ENCODE results near the gene JARID2. TPM values are rescaled to one million over a fixed set of nuclear protein-coding genes. Genes with fewer than 3 reads are reported as not detected.

The JARID2 gene
- total and polyA plus RNA-seq, 4 donors: 1.4 to 12.3 (median 3.4) TPM

DNA sequence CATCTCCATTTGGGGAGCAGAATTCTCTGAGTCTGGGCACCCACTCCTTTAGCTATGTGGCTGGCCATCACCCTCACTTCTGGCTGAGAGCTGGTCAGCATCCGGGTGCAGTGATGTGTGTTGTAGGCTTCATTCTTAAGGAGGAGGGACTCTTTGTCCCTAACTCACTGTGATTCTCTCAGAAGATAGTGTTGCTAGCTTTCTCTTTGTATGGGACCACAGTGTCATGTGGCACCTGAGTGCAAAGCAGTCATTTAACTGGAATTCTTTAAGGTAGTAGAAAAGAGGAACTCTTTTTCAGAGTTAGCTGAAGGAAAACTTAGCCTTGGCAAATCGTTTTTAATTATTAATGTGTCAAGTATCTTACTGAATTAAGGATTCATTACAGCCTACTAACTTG lies 165.9 kb downstream of the JARID2 start:
- TF ChIP-seq, protein P1, sequence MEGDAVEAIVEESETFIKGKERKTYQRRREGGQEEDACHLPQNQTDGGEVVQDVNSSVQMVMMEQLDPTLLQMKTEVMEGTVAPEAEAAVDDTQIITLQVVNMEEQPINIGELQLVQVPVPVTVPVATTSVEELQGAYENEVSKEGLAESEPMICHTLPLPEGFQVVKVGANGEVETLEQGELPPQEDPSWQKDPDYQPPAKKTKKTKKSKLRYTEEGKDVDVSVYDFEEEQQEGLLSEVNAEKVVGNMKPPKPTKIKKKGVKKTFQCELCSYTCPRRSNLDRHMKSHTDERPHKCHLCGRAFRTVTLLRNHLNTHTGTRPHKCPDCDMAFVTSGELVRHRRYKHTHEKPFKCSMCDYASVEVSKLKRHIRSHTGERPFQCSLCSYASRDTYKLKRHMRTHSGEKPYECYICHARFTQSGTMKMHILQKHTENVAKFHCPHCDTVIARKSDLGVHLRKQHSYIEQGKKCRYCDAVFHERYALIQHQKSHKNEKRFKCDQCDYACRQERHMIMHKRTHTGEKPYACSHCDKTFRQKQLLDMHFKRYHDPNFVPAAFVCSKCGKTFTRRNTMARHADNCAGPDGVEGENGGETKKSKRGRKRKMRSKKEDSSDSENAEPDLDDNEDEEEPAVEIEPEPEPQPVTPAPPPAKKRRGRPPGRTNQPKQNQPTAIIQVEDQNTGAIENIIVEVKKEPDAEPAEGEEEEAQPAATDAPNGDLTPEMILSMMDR (IDR thresholded peaks at IDR 0.05; ENCODE audit: low read depth, low read length, missing input control): no peak
- TF ChIP-seq FOXA1 (IDR thresholded peaks at IDR 0.05) (no peak), RXRA (IDR thresholded peaks at IDR 0.05) (no peak)
- Histone ChIP-seq H3K4me3 (ENCODE audit: low read depth in 1 of 3, low read length in 3 of 3) (no peak overlapping the region), H3K9me3 (ENCODE audit: control insufficient read depth in 4 of 4, low read length in 3 of 4) (no peaks in the 10 kb centered on the region), H3K36me3 (ENCODE audit: control insufficient read depth in 4 of 4, insufficient read depth in 3 of 4, low read depth in 1 of 4, low read length in 3 of 4) (no peaks in the 10 kb centered on the region), H3K9ac (ENCODE audit: low read depth in 1 of 2, low read length in 2 of 2) (no peak overlapping the region), H3K27me3 (ENCODE audit: control insufficient read depth in 4 of 4, insufficient read depth in 4 of 4, low read length in 3 of 4) (no peaks in the 10 kb centered on the region), H3K4me1 (ENCODE audit: control insufficient read depth in 4 of 4, insufficient read depth in 4 of 4, low read length in 3 of 4) (no peaks in the 10 kb centered on the region), H3K27ac (ENCODE audit: low read depth in 1 of 2, low read length in 2 of 2) (no peak overlapping the region)
- WGBS: 89% methylated on average over 2 of the region's 2 CpGs
- DNase-seq (ENCODE audit: low spot score): no peak

DNA sequence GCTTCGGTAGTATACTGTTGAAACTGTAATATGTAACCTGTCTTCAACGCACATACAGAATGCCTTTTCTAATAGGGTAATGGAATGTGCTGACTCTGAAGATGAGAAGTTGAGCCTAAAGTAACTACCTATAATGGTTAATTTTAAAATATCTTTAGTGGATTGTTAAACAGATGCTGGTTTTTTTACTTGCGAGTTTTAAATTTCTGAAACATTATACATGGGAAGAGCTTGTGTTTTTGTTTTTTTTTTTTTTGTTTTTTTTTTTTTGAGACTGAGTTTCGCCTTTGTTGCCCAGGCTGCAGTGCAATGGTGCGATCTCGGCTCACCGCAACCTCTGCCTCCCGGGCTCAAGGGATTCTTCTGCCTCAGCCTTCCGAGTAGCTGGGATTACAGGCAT lies 166.9 kb downstream of the JARID2 start:
- Histone ChIP-seq H3K4me3 (ENCODE audit: low read depth in 1 of 3, low read length in 3 of 3) (no peak overlapping the region), H3K9ac (ENCODE audit: low read depth in 1 of 2, low read length in 2 of 2) (no peak overlapping the region), H3K36me3 (ENCODE audit: control insufficient read depth in 4 of 4, insufficient read depth in 3 of 4, low read depth in 1 of 4, low read length in 3 of 4) (no peaks in the 10 kb centered on the region), H3K27ac (ENCODE audit: low read depth in 1 of 2, low read length in 2 of 2) (no peak overlapping the region), H3K9me3 (ENCODE audit: control insufficient read depth in 4 of 4, low read length in 3 of 4) (peaks cover 0 to under 1% (median 0%) of the 10 kb centered on the region in 4 donors), H3K27me3 (ENCODE audit: control insufficient read depth in 4 of 4, insufficient read depth in 4 of 4, low read length in 3 of 4) (no peaks in the 10 kb centered on the region), H3K4me1 (ENCODE audit: control insufficient read depth in 4 of 4, insufficient read depth in 4 of 4, low read length in 3 of 4) (no peaks in the 10 kb centered on the region)
- no peak for TF ChIP-seq FOXA1 (IDR thresholded peaks at IDR 0.05)
- no peak for TF ChIP-seq HNF4A (conservative IDR thresholded peaks at IDR 0.05)
- TF ChIP-seq YY1 (IDR thresholded peaks at IDR 0.05): no peak
- no peak for TF ChIP-seq GABPA (IDR thresholded peaks at IDR 0.05 in 1 of 2, conservative IDR thresholded peaks at IDR 0.05 in 1 of 2)
- TF ChIP-seq, protein P1 (IDR thresholded peaks at IDR 0.05; ENCODE audit: low read depth, low read length, missing input control): no peak
- TF ChIP-seq, protein P2, sequence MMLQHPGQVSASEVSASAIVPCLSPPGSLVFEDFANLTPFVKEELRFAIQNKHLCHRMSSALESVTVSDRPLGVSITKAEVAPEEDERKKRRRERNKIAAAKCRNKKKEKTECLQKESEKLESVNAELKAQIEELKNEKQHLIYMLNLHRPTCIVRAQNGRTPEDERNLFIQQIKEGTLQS (IDR thresholded peaks at IDR 0.05): no peak
- no peak for TF ChIP-seq NR2F2 (IDR thresholded peaks at IDR 0.05)
- TF ChIP-seq SP1 (IDR thresholded peaks at IDR 0.05): no peak
- TF ChIP-seq, protein P3, sequence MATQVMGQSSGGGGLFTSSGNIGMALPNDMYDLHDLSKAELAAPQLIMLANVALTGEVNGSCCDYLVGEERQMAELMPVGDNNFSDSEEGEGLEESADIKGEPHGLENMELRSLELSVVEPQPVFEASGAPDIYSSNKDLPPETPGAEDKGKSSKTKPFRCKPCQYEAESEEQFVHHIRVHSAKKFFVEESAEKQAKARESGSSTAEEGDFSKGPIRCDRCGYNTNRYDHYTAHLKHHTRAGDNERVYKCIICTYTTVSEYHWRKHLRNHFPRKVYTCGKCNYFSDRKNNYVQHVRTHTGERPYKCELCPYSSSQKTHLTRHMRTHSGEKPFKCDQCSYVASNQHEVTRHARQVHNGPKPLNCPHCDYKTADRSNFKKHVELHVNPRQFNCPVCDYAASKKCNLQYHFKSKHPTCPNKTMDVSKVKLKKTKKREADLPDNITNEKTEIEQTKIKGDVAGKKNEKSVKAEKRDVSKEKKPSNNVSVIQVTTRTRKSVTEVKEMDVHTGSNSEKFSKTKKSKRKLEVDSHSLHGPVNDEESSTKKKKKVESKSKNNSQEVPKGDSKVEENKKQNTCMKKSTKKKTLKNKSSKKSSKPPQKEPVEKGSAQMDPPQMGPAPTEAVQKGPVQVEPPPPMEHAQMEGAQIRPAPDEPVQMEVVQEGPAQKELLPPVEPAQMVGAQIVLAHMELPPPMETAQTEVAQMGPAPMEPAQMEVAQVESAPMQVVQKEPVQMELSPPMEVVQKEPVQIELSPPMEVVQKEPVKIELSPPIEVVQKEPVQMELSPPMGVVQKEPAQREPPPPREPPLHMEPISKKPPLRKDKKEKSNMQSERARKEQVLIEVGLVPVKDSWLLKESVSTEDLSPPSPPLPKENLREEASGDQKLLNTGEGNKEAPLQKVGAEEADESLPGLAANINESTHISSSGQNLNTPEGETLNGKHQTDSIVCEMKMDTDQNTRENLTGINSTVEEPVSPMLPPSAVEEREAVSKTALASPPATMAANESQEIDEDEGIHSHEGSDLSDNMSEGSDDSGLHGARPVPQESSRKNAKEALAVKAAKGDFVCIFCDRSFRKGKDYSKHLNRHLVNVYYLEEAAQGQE (IDR thresholded peaks at IDR 0.05): no peak
- TF ChIP-seq TAF1 (conservative IDR thresholded peaks at IDR 0.05): no peak
- no peak for TF ChIP-seq HNF4G (IDR thresholded peaks at IDR 0.05)
- TF ChIP-seq, protein P4, sequence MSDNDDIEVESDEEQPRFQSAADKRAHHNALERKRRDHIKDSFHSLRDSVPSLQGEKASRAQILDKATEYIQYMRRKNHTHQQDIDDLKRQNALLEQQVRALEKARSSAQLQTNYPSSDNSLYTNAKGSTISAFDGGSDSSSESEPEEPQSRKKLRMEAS (IDR thresholded peaks at IDR 0.05): no peak
- TF ChIP-seq JUND (IDR thresholded peaks at IDR 0.05): no peak
- no peak for TF ChIP-seq FOXA2 (IDR thresholded peaks at IDR 0.05)
- no peak for TF ChIP-seq EGR1 (IDR thresholded peaks at IDR 0.05; ENCODE audit: low read depth in 2 of 2)
- no peak for TF ChIP-seq RXRA (IDR thresholded peaks at IDR 0.05)
- no peak for TF ChIP-seq RAD21 (IDR thresholded peaks at IDR 0.05)
- TF ChIP-seq, protein P5, sequence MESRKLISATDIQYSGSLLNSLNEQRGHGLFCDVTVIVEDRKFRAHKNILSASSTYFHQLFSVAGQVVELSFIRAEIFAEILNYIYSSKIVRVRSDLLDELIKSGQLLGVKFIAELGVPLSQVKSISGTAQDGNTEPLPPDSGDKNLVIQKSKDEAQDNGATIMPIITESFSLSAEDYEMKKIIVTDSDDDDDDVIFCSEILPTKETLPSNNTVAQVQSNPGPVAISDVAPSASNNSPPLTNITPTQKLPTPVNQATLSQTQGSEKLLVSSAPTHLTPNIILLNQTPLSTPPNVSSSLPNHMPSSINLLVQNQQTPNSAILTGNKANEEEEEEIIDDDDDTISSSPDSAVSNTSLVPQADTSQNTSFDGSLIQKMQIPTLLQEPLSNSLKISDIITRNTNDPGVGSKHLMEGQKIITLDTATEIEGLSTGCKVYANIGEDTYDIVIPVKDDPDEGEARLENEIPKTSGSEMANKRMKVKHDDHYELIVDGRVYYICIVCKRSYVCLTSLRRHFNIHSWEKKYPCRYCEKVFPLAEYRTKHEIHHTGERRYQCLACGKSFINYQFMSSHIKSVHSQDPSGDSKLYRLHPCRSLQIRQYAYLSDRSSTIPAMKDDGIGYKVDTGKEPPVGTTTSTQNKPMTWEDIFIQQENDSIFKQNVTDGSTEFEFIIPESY (IDR thresholded peaks at IDR 0.05): no peak
- 97% methylated on average over 9 of the region's 9 CpGs for WGBS
- DNase-seq (ENCODE audit: low spot score): no peak

Measured in liver (tissue), 9 donors.